BLaER1 (cell line): Measurements from ENCODE around the gene SOWAHD.
A peak's percentile ranks its signal among the peaks of the same experiment; 100 is the strongest.

Experiments
- H3K27ac ChIP-seq: shearing (Covaris generic); formaldehyde crosslinking; 2 replicates; pipeline ENCODE4 v1.8.1; 2022
- H3K27me3 ChIP-seq: shearing (Covaris generic); formaldehyde crosslinking; 2 replicates; pipeline ENCODE4 v1.8.1; 2022
- H3K36me3 ChIP-seq: shearing (Covaris generic); formaldehyde crosslinking; 2 replicates; pipeline ENCODE4 v1.8.1; 2022
- H3K4me1 ChIP-seq: shearing (Covaris generic); formaldehyde crosslinking; 2 replicates; pipeline ENCODE4 v1.8.1; 2022
- H3K4me2 ChIP-seq: shearing (Covaris generic); formaldehyde crosslinking; 2 replicates; pipeline ENCODE4 v1.8.1; 2022
- H3K4me3 ChIP-seq: shearing (Covaris generic); formaldehyde crosslinking; 2 replicates; pipeline ENCODE4 v1.8.1; 2022
- H3K9ac ChIP-seq: shearing (Covaris generic); formaldehyde crosslinking; 2 replicates; pipeline ENCODE4 v1.8.1; 2022
- H3K9me3 ChIP-seq: shearing (Covaris generic); formaldehyde crosslinking; 2 replicates; pipeline ENCODE4 v1.8.1; 2022
- H4K20me1 ChIP-seq: shearing (Covaris generic); formaldehyde crosslinking; 2 replicates; pipeline ENCODE4 v1.8.1; 2022
- Cebpa-rat ChIP-seq: shearing (Covaris generic); IDR thresholded peaks from 2 replicates; pipeline ENCODE4 v1.8.1; 2022

The SOWAHD gene

DNA sequence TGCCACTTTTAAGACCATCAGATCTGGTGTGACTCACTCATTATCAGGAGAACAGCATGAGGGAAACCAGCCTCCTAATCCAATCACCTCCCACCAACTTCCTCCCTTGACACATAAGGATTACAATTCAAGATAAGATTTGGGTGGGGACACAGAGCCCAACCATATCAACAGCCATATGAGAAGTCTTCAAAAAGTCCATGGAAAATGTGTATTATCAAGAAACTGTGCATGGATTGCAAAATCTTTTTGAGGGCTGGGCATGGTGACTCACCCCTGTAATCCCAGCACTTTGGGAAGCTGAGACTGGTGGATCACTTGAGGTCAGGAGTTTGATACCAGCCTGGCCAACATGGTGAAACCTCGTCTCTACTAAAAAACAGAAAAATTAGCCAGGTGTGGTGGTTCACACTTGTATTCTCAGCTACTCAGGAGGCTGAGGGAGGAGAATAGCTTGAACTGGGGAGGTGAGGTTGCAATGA, 50.8 kb downstream of the SOWAHD start:
- TF ChIP-seq Cebpa-rat: 0 out of 2 replicates have a peak, but pooled peaks have one; percentile 7

More for the DNA sequence above, 50.8 kb downstream of the SOWAHD start:
- H3K4me1 ChIP-seq: peaks cover 14% of the 10 kb centered on the region
- no peaks in the 10 kb centered on the region for H4K20me1 ChIP-seq
- H3K27ac ChIP-seq: no peak overlapping the region
- no peak overlapping the region for H3K4me2 ChIP-seq
- H3K9ac ChIP-seq: no peak overlapping the region
- peaks cover 28% of the 10 kb centered on the region for H3K9me3 ChIP-seq
- no peaks in the 10 kb centered on the region for H3K27me3 ChIP-seq
- no peak overlapping the region for H3K4me3 ChIP-seq
- H3K36me3 ChIP-seq: no peaks in the 10 kb centered on the region
